Neuronal stem cell (in vitro differentiated cells): ENCODE measurements around the gene IFNA17.
"Not testable (repeated sequence)": the region's sequence is repeated elsewhere in the genome, so short reads cannot be mapped to it uniquely, and the experiment has no call there.

Source experiments
- DNase-seq: peaks from one replicate; pipeline ENCODE4 v3.0.0-alpha.2; 2013; ENCODE audit warnings: low spot score
- H2AFZ ChIP-seq: one replicate; pipeline ENCODE4 v1.6.1; 2013; ENCODE audit warnings: mild to moderate bottlenecking, low read length, inconsistent platforms
- H2AK5ac ChIP-seq: 2 replicates; pipeline ENCODE4 v1.6.1; 2013; ENCODE audit warnings: low read depth, mild to moderate bottlenecking, inconsistent platforms, low read length, moderate library complexity, mixed read lengths
- H2BK120ac ChIP-seq: 2 replicates; pipeline ENCODE4 v1.6.1; 2013; ENCODE audit warnings: low read depth, mild to moderate bottlenecking, inconsistent platforms, low read length, moderate library complexity, mixed read lengths
- H2BK12ac ChIP-seq: one replicate; pipeline ENCODE4 v1.6.1; 2013; ENCODE audit warnings: low read length, inconsistent platforms
- H2BK15ac ChIP-seq: 2 replicates; pipeline ENCODE4 v1.6.1; 2013; ENCODE audit warnings: mild to moderate bottlenecking, low read length, inconsistent platforms, mixed read lengths
- H2BK5ac ChIP-seq: one replicate; pipeline ENCODE4 v1.6.1; 2013; ENCODE audit warnings: inconsistent platforms, mild to moderate bottlenecking, low read length, moderate library complexity
- H3K14ac ChIP-seq: one replicate; pipeline ENCODE4 v1.6.1; 2013; ENCODE audit warnings: low read length, inconsistent platforms
- H3K18ac ChIP-seq: 2 replicates; pipeline ENCODE4 v1.6.1; 2013; ENCODE audit warnings: low read length, inconsistent platforms
- H3K23ac ChIP-seq: 2 replicates; pipeline ENCODE4 v1.6.1; 2013; ENCODE audit warnings: low read depth, mild to moderate bottlenecking, mixed read lengths, low read length, inconsistent platforms; ENCODE audit not compliant: poor library complexity
- H3K27ac ChIP-seq: replicated peaks from 3 replicates; pipeline ENCODE4 v1.5.1; 2013; ENCODE audit warnings: low read length, inconsistent platforms
- H3K27me3 ChIP-seq, 3 experiments: 2 replicates each; pipeline ENCODE4 v1.6.1; 2013; ENCODE audit warnings: low read length in 3 of 3, mild to moderate bottlenecking in 2 of 3, inconsistent platforms in 1 of 3, low read depth in 1 of 3, mixed read lengths in 1 of 3, moderate library complexity in 1 of 3; ENCODE audit not compliant: control insufficient read depth in 3 of 3, insufficient read depth in 3 of 3
- H3K36me3 ChIP-seq, 2 donors: replicated peaks in 1 of 2; 2 replicates each; pipeline ENCODE4 v1.6.1; 2013; ENCODE audit warnings: low read length in 2 of 2; ENCODE audit not compliant: control insufficient read depth in 2 of 2, insufficient read depth in 2 of 2
- H3K4ac ChIP-seq: 2 replicates; pipeline ENCODE4 v1.6.1; 2013; ENCODE audit warnings: inconsistent platforms, mild to moderate bottlenecking, low read length, moderate library complexity
- H3K4me1 ChIP-seq, 2 donors: 1 replicate in 1 of 2; 2 replicates in 1 of 2; pipeline ENCODE4 v1.6.1; 2013; ENCODE audit warnings: low read length in 2 of 2, low read depth in 1 of 2; ENCODE audit not compliant: control insufficient read depth in 2 of 2, insufficient read depth in 1 of 2
- H3K4me2 ChIP-seq: one replicate; pipeline ENCODE4 v1.6.1; 2013; ENCODE audit warnings: mild to moderate bottlenecking, low read length, inconsistent platforms; ENCODE audit not compliant: insufficient read depth, poor library complexity, severe bottlenecking
- H3K4me3 ChIP-seq, 2 donors: 2 replicates each; pipeline ENCODE4 v1.5.1; 2013; ENCODE audit warnings: low read length in 2 of 2, mild to moderate bottlenecking in 2 of 2, inconsistent platforms in 1 of 2, moderate library complexity in 1 of 2
- H3K79me1 ChIP-seq: one replicate; pipeline ENCODE4 v1.6.1; 2013; ENCODE audit warnings: low read depth, mild to moderate bottlenecking, inconsistent platforms, low read length, moderate library complexity
- H3K9ac ChIP-seq: one replicate; pipeline ENCODE4 v1.6.1; 2013; ENCODE audit warnings: mild to moderate bottlenecking, low read depth, low read length, inconsistent platforms; ENCODE audit not compliant: poor library complexity
- H3K9me3 ChIP-seq, 2 donors: replicated peaks in 1 of 2; 2 replicates each; pipeline versions ENCODE3 to v1.6.1; 2013; ENCODE audit warnings: low read length in 2 of 2, mild to moderate bottlenecking in 2 of 2, inconsistent platforms in 1 of 2, low read depth in 1 of 2, mixed read lengths in 1 of 2, moderate library complexity in 1 of 2; ENCODE audit not compliant: control insufficient read depth in 2 of 2, insufficient read depth in 1 of 2
- H4K8ac ChIP-seq: one replicate; pipeline ENCODE4 v1.6.1; 2013; ENCODE audit warnings: low read depth, mild to moderate bottlenecking, inconsistent platforms, low read length, moderate library complexity
- H4K91ac ChIP-seq: one replicate; pipeline ENCODE4 v1.6.1; 2013; ENCODE audit warnings: low read length, low read depth, mild to moderate bottlenecking, inconsistent platforms; ENCODE audit not compliant: poor library complexity
- whole genome bisulfite sequencing, 2 donors: extraction: QIAGEN DNeasy Blood & Tissue Kit; methylation state at CpG; one replicate each; pipeline ENCODE4 v1.1.7; 2013; ENCODE audit warnings: missing lambda C conversion rate in 2 of 2, mixed read lengths in 1 of 2; ENCODE audit not compliant: insufficient read length in 2 of 2, insufficient replicate concordance in 1 of 2; ENCODE audit errors: extremely low coverage in 2 of 2; 5-methylcytosine and 5-hydroxymethylcytosine counted together

IFNA17 gene

DNA sequence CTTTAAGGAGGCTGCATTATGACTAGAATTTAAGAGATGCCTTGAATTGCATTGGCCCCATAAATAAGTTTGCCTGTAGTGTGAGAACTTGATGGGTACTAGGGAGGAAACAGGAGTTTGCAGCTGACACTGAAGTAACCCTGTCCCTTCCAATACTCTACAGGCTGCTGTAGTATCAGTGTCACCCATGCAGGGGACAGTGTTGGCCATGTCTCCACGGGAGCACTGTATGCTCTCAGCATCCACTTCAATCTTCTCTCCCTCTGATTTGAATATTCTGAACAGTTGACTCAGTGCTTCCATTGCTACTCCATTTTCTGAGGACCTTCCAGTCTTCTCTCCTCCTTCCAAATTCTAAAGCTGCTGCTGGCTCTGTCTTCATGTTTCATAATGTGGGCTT lies 23.2 kb upstream of the IFNA17 start:
- Histone ChIP-seq H2BK120ac (no peak overlapping the region), H2AFZ (no peak overlapping the region), H3K4me2 (no peak overlapping the region), H3K27ac (no peak overlapping the region), H2BK15ac (no peak overlapping the region), H3K18ac (no peak overlapping the region), H3K79me1 (no peaks in the 10 kb centered on the region), H3K9me3 (no peaks in the 10 kb centered on the region), H3K27me3 (peaks cover 0 to 2% (median 0%) of the 10 kb centered on the region in 3 experiments), H3K36me3 (no peaks in the 10 kb centered on the region), H3K4ac (no peak overlapping the region), H2AK5ac (no peak overlapping the region), H2BK5ac (no peak overlapping the region), H3K4me1 (peaks cover 0 to 5% of the 10 kb centered on the region in 2 donors), H4K8ac (no peak overlapping the region), H3K9ac (no peak overlapping the region), H3K4me3 (no peak overlapping the region), H4K91ac (no peak overlapping the region), H2BK12ac (no peak overlapping the region), H3K23ac (no peak overlapping the region), H3K14ac (no peak overlapping the region)
- WGBS, 2 donors = no CpG with 5 or more reads among the region's 1 CpG
- DNase-seq = no peak

- Histone ChIP-seq H2BK120ac (no peak overlapping the region), H3K4ac (no peak overlapping the region), H3K4me1 (no peaks in the 10 kb centered on the region), H2AFZ (no peak overlapping the region), H2AK5ac (no peak overlapping the region), H3K27me3 (no peaks in the 10 kb centered on the region), H3K4me3 (no peak overlapping the region), H3K27ac (no peak overlapping the region), H3K36me3 (no peaks in the 10 kb centered on the region), H3K9ac (no peak overlapping the region), H3K4me2 (no peak overlapping the region), H3K14ac (no peak overlapping the region), H3K18ac (no peak overlapping the region), H3K9me3 (no peaks in the 10 kb centered on the region), H4K8ac (no peak overlapping the region), H2BK5ac (no peak overlapping the region), H2BK12ac (no peak overlapping the region), H2BK15ac (no peak overlapping the region), H3K23ac (no peak overlapping the region), H3K79me1 (no peaks in the 10 kb centered on the region), H4K91ac (no peak overlapping the region)
- no CpG with 5 or more reads among the region's 2 CpGs for WGBS, 2 donors
- DNase-seq = no peak
Observed at GRCh38 chr9:21244836-21245235, 16.8 kb upstream of the IFNA17 start.

GRCh38 chr9:21239911-21240310 lies 11.9 kb upstream of the IFNA17 start, which contains the start of gene IFNA14:
IFNA14 (minus strand) TSS chr9:21240005; CDS start chr9:21239935, 70 bp downstream.
- Histone ChIP-seq H2BK5ac (no peak within 1 kb of the TSS), H3K9ac (no peak within 1 kb of the TSS), H3K27me3 (no peaks in the 10 kb centered on the region), H3K4me2 (no peak within 1 kb of the TSS), H3K4ac (no peak within 1 kb of the TSS), H3K23ac (no peak within 1 kb of the TSS), H3K4me3 (no peak within 1 kb of the TSS), H3K14ac (no peak within 1 kb of the TSS), H2BK120ac (no peak within 1 kb of the TSS), H3K27ac (no peak within 1 kb of the TSS), H4K91ac (no peak within 1 kb of the TSS), H3K9me3 (no peaks in the 10 kb centered on the region), H2BK12ac (no peak within 1 kb of the TSS), H3K36me3 (no peaks in the 10 kb centered on the region), H2AFZ (no peak within 1 kb of the TSS), H4K8ac (no peak within 1 kb of the TSS), H3K4me1 (no peaks in the 10 kb centered on the region), H3K79me1 (no peaks in the 10 kb centered on the region), H2AK5ac (no peak within 1 kb of the TSS), H3K18ac (no peak within 1 kb of the TSS), H2BK15ac (no peak within 1 kb of the TSS)
- no peak for DNase-seq
- WGBS, 2 donors = no CpG with 5 or more reads among the region's 2 CpGs

GRCh38 chr9:21236360-21236714 lies 8.3 kb upstream of the IFNA17 start:
- not testable (repeated sequence) for H2AK5ac ChIP-seq, H2AFZ ChIP-seq, H3K27ac ChIP-seq, H2BK15ac ChIP-seq, H3K4ac ChIP-seq, H3K79me1 ChIP-seq, H3K9me3 ChIP-seq, H3K36me3 ChIP-seq, H3K23ac ChIP-seq, H3K9ac ChIP-seq, H3K18ac ChIP-seq, DNase-seq, H3K4me2 ChIP-seq, H2BK5ac ChIP-seq, H2BK120ac ChIP-seq, H2BK12ac ChIP-seq, H3K4me1 ChIP-seq, H4K91ac ChIP-seq, H3K27me3 ChIP-seq, H4K8ac ChIP-seq, H3K14ac ChIP-seq, H3K4me3 ChIP-seq
- no CpG with 5 or more reads among the region's 1 CpG for WGBS, 2 donors
